ENCODE measurements around the gene TLR3. TPM values are rescaled to one million over a fixed set of nuclear protein-coding genes. Genes with fewer than 3 reads are reported as not detected.

The TLR3 gene
- total RNA-seq, 3 donors from 2014 or later = 4.3 to 13.9 (median 7.4) TPM

- Histone ChIP-seq H3K4me3 (no peak overlapping the region), H3K36me3 (no peaks in the 10 kb centered on the region), H3K4me1 (no peaks in the 10 kb centered on the region), H3K27me3 (no peaks in the 10 kb centered on the region), H3K9me3 (no peaks in the 10 kb centered on the region), H3K27ac (no peak overlapping the region)
- TF ChIP-seq POLR2A (IDR thresholded peaks at IDR 0.05) (no peak), POLR2AphosphoS5 (IDR thresholded peaks at IDR 0.05) (no peak)
- TF ChIP-seq, protein P1, sequence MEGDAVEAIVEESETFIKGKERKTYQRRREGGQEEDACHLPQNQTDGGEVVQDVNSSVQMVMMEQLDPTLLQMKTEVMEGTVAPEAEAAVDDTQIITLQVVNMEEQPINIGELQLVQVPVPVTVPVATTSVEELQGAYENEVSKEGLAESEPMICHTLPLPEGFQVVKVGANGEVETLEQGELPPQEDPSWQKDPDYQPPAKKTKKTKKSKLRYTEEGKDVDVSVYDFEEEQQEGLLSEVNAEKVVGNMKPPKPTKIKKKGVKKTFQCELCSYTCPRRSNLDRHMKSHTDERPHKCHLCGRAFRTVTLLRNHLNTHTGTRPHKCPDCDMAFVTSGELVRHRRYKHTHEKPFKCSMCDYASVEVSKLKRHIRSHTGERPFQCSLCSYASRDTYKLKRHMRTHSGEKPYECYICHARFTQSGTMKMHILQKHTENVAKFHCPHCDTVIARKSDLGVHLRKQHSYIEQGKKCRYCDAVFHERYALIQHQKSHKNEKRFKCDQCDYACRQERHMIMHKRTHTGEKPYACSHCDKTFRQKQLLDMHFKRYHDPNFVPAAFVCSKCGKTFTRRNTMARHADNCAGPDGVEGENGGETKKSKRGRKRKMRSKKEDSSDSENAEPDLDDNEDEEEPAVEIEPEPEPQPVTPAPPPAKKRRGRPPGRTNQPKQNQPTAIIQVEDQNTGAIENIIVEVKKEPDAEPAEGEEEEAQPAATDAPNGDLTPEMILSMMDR (IDR thresholded peaks at IDR 0.05) = no peak
- no peak for DNase-seq (ENCODE audit: low spot score in 2 of 2)
- intact Hi-C loops (cut with DNase I; ENCODE audit: low total_unique reads) = loop anchor here (5.0 kb wide), 1 partner anchor 1187 kb away; no protein-coding TSS in a partner anchor
Observed at GRCh38 chr4:186128842-186129241, 59.9 kb downstream of the TLR3 start.

DNA sequence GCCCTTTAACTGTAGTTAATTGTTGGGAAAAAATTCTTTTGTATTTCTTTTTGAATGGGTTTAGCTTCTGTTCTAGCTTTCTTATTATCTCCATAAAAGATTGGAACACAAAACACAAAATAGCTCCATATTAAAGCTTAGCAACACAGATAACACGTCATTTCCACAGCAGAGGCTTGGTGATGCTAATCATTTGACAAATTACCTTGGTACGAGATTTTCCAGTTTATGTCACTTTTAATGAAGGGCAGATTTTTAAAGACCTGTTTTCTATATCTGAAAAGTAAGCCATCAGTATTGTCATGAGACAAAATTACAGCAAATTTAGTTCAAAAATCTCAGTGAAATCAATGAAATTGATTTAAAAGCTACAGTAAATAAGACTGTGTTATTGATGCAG, 63.0 kb downstream of the TLR3 start:
- no peak for DNase-seq (ENCODE audit: low spot score in 2 of 2)
- no peak overlapping the region for H3K4me3 ChIP-seq
- H3K4me1 ChIP-seq = no peaks in the 10 kb centered on the region
- TF ChIP-seq, protein P1 (IDR thresholded peaks at IDR 0.05) = no peak
- TF ChIP-seq POLR2A (IDR thresholded peaks at IDR 0.05) (no peak), POLR2AphosphoS5 (IDR thresholded peaks at IDR 0.05) (no peak)
- H3K27ac ChIP-seq = no peak overlapping the region
- H3K27me3 ChIP-seq = no peaks in the 10 kb centered on the region
- intact Hi-C loops (cut with DNase I; ENCODE audit: low total_unique reads) = no loop called here
- H3K36me3 ChIP-seq = no peaks in the 10 kb centered on the region
- H3K9me3 ChIP-seq = no peaks in the 10 kb centered on the region

GRCh38 chr4:186132577-186133242, 63.8 kb downstream of the TLR3 start:
- TF ChIP-seq POLR2A (IDR thresholded peaks at IDR 0.05) (no peak), POLR2AphosphoS5 (IDR thresholded peaks at IDR 0.05) (no peak)
- TF ChIP-seq, protein P1 (IDR thresholded peaks at IDR 0.05) = no peak
- DNase-seq (ENCODE audit: low spot score in 2 of 2) = no peak
- Histone ChIP-seq H3K4me3 (no peak overlapping the region), H3K27ac (no peak overlapping the region), H3K27me3 (no peaks in the 10 kb centered on the region), H3K9me3 (no peaks in the 10 kb centered on the region), H3K4me1 (no peaks in the 10 kb centered on the region), H3K36me3 (no peaks in the 10 kb centered on the region)
- intact Hi-C loops (cut with DNase I; ENCODE audit: low total_unique reads) = no loop called here

- Histone ChIP-seq H3K4me1 (no peaks in the 10 kb centered on the region), H3K27ac (no peak overlapping the region), H3K4me3 (no peak overlapping the region), H3K36me3 (no peaks in the 10 kb centered on the region), H3K9me3 (no peaks in the 10 kb centered on the region), H3K27me3 (no peaks in the 10 kb centered on the region)
- intact Hi-C loops (cut with DNase I; ENCODE audit: low total_unique reads) = no loop called here
- TF ChIP-seq, protein P1 (IDR thresholded peaks at IDR 0.05) = no peak
- TF ChIP-seq POLR2A (IDR thresholded peaks at IDR 0.05) (no peak), POLR2AphosphoS5 (IDR thresholded peaks at IDR 0.05) (no peak)
- DNase-seq (ENCODE audit: low spot score in 2 of 2) = no peak
Observed at GRCh38 chr4:186134257-186134656, 65.3 kb downstream of the TLR3 start.

- no peak for TF ChIP-seq POLR2AphosphoS5 (IDR thresholded peaks at IDR 0.05)
- no peak for TF ChIP-seq POLR2A (IDR thresholded peaks at IDR 0.05)
- TF ChIP-seq, protein P1 (IDR thresholded peaks at IDR 0.05) = no peak
- Histone ChIP-seq H3K27me3 (no peaks in the 10 kb centered on the region), H3K4me1 (no peaks in the 10 kb centered on the region), H3K27ac (no peak overlapping the region), H3K36me3 (no peaks in the 10 kb centered on the region), H3K9me3 (no peaks in the 10 kb centered on the region), H3K4me3 (no peak overlapping the region)
- DNase-seq (ENCODE audit: low spot score in 2 of 2) = no peak
- intact Hi-C loops (cut with DNase I; ENCODE audit: low total_unique reads) = no loop called here
Observed at GRCh38 chr4:186134861-186135260, 65.9 kb downstream of the TLR3 start.

Data from breast epithelium (tissue), 4 donors.